ENCODE measurements around the gene EFNA5. TPM values are rescaled to one million over a fixed set of nuclear protein-coding genes. Genes with fewer than 3 reads are reported as not detected.

The EFNA5 gene
- total and polyA plus RNA-seq, 2 of the 8 experiments (the other 6 are each of a cell fraction or from before 2014, with no cell fraction given) = 9.6 to 21.8 TPM

DNA sequence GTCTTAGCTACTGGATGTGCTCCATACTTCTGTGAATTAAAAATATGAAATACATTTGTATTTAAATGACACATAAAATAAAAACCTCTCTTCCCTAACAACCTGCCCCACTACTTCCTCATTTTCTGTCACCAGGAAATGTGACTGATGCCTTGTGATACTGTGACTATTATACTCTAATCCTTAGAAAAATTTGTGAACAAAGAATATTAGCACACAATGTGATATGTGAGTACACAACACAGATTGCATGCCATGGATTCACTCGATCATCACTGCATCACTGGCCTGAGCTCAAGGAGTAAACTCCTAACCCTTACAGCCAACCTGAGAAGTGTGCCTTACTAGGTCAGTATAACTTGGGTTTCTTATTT is 281.0 kb downstream of the EFNA5 start:
- POLR2A ChIA-PET (ENCODE audit: partially characterized antibody) = interaction anchor here (0.8 kb wide), 1 partner anchor 14 kb away, joined by 3 read pairs; no protein-coding TSS in a partner anchor
- Histone ChIP-seq H3K9ac (replicated peaks in 1 of 4; ENCODE audit: extremely low read depth in 1 of 4, low read depth in 3 of 4, low read length in 3 of 4) (no peak overlapping the region), H3K36me3 (ENCODE audit: control insufficient read depth in 2 of 4, insufficient read depth in 4 of 4, low read length in 3 of 4) (no peaks in the 10 kb centered on the region), H3K18ac (ENCODE audit: extremely low read depth, low read length) (no peak overlapping the region), H3K27ac (ENCODE audit: low read depth, low read length) (no peak overlapping the region), H3K4ac (replicated peaks; ENCODE audit: insufficient read length, low read depth, low read length) (no peak overlapping the region), H3K4me1 (replicated peaks in 1 of 4; ENCODE audit: control insufficient read depth in 3 of 4, insufficient read depth in 4 of 4, low read length in 3 of 4) (peaks cover 0 to 9% (median 1%) of the 10 kb centered on the region in 4 experiments; a peak in 3 of 7 replicates), H3K79me1 (ENCODE audit: low read depth, low read length) (no peaks in the 10 kb centered on the region; the same call in 1 of the 2 replicates), H3K14ac (ENCODE audit: insufficient read length) (no peak overlapping the region), H3K23me2 (ENCODE audit: low read depth, low read length) (no peaks in the 10 kb centered on the region), H2BK5ac (ENCODE audit: low read depth, low read length) (no peak overlapping the region), H3K79me2 (ENCODE audit: control insufficient read depth in 1 of 2, insufficient read depth in 2 of 2, low read length in 2 of 2) (no peaks in the 10 kb centered on the region), H2BK15ac (ENCODE audit: low read length) (no peak overlapping the region), H4K5ac (ENCODE audit: insufficient read length, low read depth, low read length) (no peak overlapping the region), H3K4me3 (ENCODE audit: extremely low read depth in 1 of 4, insufficient read depth in 2 of 4, low read depth in 3 of 4, low read length in 4 of 4) (no peak overlapping the region), H4K8ac (ENCODE audit: extremely low read depth, insufficient read depth, low read length) (no peak overlapping the region), H3K27me3 (replicated peaks in 1 of 4; ENCODE audit: control insufficient read depth in 3 of 4, extremely low read depth in 1 of 4, insufficient read depth in 3 of 4, low read length in 3 of 4) (no peaks in the 10 kb centered on the region), H2AFZ (ENCODE audit: low read length) (no peak overlapping the region), H2BK12ac (ENCODE audit: low read depth, low read length) (no peak overlapping the region), H3K9me3 (ENCODE audit: insufficient read depth in 2 of 2, low read depth in 1 of 2, low read length in 1 of 2) (no peaks in the 10 kb centered on the region), H4K91ac (replicated peaks; ENCODE audit: insufficient read length, low read length) (no peak overlapping the region), H2BK20ac (ENCODE audit: low read length) (no peak overlapping the region), H3K56ac (replicated peaks; ENCODE audit: insufficient read length, low read depth, low read length) (no peak overlapping the region), H2AK5ac (ENCODE audit: low read depth, low read length) (no peak overlapping the region), H4K20me1 (replicated peaks in 1 of 2; ENCODE audit: control insufficient read depth in 1 of 2, insufficient read depth in 2 of 2, low read length in 2 of 2) (no peaks in the 10 kb centered on the region), H2BK120ac (replicated peaks; ENCODE audit: low read depth, low read length) (no peak overlapping the region), H3K23ac (ENCODE audit: insufficient read length) (no peak overlapping the region), H3K4me2 (ENCODE audit: insufficient read depth in 1 of 2, low read depth in 2 of 2, low read length in 2 of 2) (no peak overlapping the region)
- CTCF ChIA-PET (ENCODE audit: partially characterized antibody) = interaction anchor here (1.2 to 2.3 kb wide), 3 partner anchors 13 to 24 kb away, joined by 3 to 5 read pairs (median 4); no protein-coding TSS in a partner anchor
- no peak for FAIRE-seq
- DNase-seq (ENCODE audit: low read depth in 1 of 2, low spot score in 2 of 2) = no peak
- 90% methylated on average over 1 of the region's 1 CpG; no CpG with 5 or more reads in 1 of the 2 experiments for WGBS, 2 experiments (ENCODE audit: extremely low coverage in 1 of 2, insufficient coverage in 1 of 2, insufficient read length in 1 of 2, insufficient replicate concordance in 2 of 2, low coverage in 1 of 2, low lambda C conversion rate in 2 of 2, missing lambda C conversion rate in 1 of 2)
- TF ChIP-seq RNF2 (IDR thresholded peaks at IDR 0.05; ENCODE audit: borderline replicate concordance, low read depth, low read length, missing control alignments, poor library complexity, severe bottlenecking) = no peak
- TF ChIP-seq BRCA1 (IDR thresholded peaks at IDR 0.05; ENCODE audit: low read depth, low read length) = no peak
- TF ChIP-seq HDAC2 (IDR thresholded peaks at IDR 0.05; ENCODE audit: borderline replicate concordance in 1 of 2, low read depth in 2 of 2, low read length in 2 of 2) = no peak
- TF ChIP-seq CHD2 (IDR thresholded peaks at IDR 0.05; ENCODE audit: low read length) = no peak
- TF ChIP-seq SIX5 (IDR thresholded peaks at IDR 0.05; ENCODE audit: low read depth, low read length) = no peak
- TF ChIP-seq, protein P1, sequence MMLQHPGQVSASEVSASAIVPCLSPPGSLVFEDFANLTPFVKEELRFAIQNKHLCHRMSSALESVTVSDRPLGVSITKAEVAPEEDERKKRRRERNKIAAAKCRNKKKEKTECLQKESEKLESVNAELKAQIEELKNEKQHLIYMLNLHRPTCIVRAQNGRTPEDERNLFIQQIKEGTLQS (IDR thresholded peaks at IDR 0.05; ENCODE audit: insufficient read depth, low read depth, low read length) = no peak
- TF ChIP-seq GTF2F1 (IDR thresholded peaks at IDR 0.05; ENCODE audit: borderline replicate concordance, low read depth, low read length) = no peak

All from H1 (cell line).